Measurements from ENCODE around the gene CSTF1.
A peak's percentile ranks its signal among the peaks of the same experiment; 100 is the strongest.
"Not testable (repeated sequence)": the region's sequence is repeated elsewhere in the genome, so short reads cannot be mapped to it uniquely, and the experiment has no call there.

The CSTF1 gene

GRCh38 chr20:56371977-56372376 is 20.5 kb upstream of the CSTF1 start:
- FAIRE-seq = no peak

- no peak for FAIRE-seq
These were observed 19.6 kb upstream of the CSTF1 start for GRCh38 chr20:56372850-56373249.

DNA sequence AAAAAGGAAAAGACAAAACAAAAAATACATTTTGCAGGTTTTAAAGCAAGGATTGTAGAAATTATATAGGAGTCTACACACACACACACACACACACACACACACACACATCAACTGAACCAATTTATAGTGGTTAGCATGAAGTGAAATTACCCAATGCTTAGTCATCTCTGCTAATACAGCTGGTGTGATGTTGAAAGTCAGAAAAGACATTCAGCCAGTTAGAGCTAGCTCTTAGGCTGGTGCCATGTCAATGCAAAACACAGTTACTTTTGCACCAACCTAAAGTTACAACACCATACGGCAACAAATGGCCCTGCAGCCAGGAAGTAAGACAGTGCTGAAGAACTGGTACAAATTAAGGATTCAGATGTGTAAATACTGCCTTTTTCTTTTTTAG is 18.5 kb upstream of the CSTF1 start:
- no peak for FAIRE-seq

DNA sequence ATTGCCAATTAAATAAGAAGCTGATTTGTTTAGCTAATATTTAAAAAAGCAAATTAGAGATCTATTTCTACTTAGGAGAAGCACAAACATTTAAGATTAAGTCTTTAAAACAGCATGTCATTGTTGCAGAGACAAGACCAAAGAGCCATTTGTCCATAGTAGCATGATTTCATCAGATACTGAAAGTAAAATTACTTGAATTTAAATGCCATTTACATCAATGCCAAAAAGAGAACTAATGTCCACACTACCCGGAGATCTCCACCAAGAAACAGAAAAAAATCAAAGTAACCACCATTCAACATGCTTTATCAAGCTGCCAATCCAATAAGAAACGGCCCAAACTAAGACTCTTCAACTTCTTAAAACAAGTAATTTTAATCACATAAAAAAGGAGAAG is 16.1 kb upstream of the CSTF1 start:
- FAIRE-seq = no peak

DNA sequence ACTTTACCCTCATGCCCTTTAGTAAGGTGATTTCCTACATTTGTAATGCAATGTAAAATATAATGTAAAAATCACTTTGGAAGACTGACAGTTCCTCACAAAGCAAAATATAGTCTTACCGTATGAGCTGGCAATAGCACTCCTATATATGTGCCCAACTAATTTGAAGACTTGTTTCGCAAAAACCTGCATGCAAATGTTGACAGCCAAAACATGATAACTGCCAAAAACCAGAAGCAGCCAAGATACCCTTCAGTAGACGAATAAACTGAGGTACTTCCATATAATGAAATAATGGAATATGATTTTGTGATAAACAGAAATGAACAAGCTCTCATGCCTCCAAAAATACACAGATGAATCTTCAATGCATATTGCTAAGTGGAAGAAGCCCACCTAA is 14.1 kb upstream of the CSTF1 start:
- no peak for FAIRE-seq

DNA sequence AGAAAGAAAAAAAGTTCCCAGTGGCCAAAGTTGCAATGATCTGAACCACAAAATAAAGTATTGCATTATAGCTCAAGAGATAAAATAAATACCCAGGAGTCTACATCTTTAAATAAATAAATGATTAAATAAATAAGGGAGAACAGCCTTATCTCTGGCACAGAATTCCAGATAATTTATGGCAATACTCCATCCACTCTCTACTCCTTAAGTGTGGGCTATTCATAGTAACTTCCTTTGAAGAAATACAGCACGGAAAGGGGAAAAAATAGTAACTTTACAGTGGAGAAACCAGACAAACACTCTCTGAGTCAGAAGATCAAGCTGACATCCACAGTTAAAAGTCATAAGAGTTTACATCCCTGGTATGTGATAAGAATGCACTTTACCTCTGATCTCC is 12.1 kb upstream of the CSTF1 start:
- no peak for FAIRE-seq

GRCh38 chr20:56381501-56381900 is 10.9 kb upstream of the CSTF1 start:
- no peak for FAIRE-seq

DNA sequence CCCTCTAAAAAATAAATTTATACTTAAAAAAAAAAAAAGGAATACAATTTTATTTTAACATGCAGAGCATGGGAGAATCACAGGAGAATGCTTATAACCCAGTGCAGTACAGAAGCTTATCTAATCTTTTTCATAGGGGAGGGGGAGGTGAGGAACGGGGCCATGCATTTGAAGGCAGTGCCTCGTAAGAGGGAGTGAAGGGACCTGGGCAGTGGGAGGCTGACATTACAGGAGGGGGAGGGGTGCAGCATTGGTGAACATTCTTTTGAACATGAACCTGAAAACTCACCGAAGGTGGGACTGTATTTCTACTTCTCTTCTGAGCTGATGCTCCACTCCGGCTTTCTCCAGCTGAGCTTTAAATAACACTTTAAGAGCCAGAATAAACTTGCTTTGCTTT is 9.7 kb upstream of the CSTF1 start:
- FAIRE-seq = no peak

- no peak for FAIRE-seq
These were observed 9.1 kb upstream of the CSTF1 start for GRCh38 chr20:56383334-56383733.

DNA sequence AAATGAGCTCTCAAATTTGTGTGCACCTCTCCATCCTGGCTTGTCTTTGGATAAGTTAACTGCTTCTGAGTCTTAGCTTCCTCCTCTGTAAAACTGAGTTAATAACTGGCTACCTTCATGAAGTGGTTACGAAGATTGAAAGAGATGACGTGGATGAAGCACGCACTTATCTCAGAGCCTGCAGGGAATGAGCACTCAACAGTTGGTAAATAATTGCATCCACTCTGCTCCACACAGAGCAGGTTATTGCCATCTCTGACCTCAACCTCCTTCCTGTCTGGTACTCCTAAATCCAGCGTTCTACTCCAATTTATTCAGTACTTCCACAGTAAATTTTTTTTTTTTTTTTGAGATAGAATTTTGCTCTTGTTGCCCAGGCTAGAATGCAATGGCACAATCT is 7.3 kb upstream of the CSTF1 start:
- FAIRE-seq = no peak

DNA sequence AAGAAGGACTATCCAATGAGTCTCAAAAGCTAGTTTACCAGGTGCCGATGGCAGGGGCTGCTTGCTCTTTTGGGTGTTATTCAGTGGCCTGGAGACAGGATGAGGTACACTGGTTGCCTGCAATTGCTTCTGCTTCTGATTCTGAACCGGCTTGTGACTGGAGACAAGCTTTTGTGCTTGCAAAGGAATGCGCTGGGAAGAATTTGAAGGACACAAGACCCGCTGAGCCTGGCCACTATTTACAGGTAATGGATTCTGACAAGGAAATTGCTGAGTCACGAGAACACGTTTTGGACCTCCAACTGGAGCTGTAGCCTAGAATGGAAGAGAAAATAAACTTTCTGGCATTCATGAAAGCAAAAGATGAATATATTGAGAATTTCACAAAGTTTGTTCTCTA is 6.2 kb upstream of the CSTF1 start:
- FAIRE-seq = no peak

- no peak for FAIRE-seq
These were observed 3.6 kb upstream of the CSTF1 start for GRCh38 chr20:56388882-56389281.

GRCh38 chr20:56389807-56390206 is 2.6 kb upstream of the CSTF1 start:
- no peak for FAIRE-seq

GRCh38 chr20:56390396-56390795 is 2.0 kb upstream of the CSTF1 start:
- not testable (repeated sequence) for FAIRE-seq

DNA sequence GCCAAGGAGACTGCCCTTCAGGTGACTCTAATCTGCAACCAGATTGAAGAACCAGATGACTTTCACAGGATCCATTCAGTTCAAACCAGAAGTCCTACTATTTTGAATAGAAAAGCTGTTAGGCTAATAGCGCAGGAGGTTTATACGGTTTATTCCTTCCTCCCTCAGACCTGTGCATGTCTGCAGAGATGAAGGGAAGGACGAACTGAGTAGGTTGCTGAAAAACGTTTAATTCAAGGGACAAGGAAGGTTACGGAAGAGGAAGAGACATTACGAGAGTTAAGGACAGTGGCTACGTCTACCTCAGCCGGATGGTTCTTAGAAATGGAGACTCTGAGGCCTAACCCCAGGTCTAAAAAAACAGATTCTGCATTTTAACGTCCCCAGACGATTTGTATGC is 1.4 kb upstream of the CSTF1 start:
- FAIRE-seq = no peak

DNA sequence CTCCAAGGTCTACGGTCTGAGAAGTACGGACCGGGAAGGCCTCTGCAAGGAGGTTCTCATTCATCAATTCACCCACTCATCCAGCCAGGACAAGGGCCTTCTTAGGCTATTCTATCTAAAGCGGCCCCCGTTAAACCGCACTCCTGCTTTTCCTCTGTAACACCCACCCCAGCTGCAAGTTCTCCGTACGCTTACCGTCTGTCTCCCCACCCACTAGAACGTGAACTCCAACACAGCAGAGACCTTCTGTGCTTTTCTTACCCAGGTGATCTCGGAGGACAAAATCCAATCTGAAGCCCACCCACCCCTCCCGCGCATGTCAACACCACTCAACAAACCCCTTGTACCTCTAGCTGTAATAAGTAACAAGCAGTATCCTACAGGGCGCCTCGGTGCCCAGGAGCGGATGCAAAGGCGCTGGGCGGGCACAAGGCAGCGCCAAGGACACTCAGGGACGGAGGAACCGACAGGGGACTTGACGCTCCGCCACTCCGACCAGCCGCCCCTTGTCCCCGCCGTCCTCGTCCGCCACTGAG is 781 bp upstream of the CSTF1 start:
- FAIRE-seq = no peak

DNA sequence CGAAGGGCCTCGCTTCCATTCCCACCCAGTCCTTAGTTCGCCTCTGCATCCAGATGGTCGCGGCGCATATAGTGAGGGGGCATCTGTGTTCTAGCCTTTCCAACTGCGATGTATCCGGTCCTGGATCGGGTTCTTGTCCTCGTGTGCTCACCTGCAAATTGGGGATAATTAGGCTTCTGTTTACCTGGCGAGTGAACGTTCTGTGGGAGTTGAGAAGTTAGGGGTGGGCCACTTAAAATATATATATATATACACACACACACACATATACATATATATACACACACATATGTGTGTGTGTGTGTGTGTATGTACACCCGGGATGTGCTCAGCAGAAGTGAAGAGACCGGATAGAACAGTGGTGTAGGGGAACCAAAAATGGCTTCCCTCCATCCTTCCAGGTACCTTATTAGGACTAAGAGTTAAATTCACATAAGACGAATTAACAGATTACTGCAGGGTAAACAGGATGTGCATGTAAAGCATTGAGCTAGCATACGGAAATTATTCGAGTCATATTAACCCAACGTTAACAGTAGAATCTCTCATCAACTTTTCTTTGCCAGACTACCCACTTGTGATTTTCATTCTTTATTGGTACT is 537 bp downstream of the CSTF1 start:
- FAIRE-seq = no peak

DNA sequence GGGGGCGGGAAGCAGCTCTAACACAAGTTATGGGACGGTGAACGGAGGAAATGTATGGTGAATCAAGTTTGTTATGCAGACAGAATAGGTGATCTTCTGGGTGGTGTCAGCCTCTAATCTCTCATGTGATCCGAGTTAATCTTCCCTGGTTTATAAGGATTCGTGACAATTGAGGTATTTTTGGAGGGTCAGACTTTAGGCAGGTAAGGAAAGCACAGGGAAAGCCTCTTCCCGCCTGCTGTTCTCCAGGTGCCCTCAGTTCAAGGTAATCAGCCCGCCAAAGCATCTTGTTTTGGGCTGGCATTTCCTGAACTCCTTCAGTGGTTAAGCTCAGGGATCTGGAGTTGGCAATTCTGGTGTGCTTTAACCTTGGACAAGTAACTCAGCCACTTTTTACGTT is 1.2 kb downstream of the CSTF1 start:
- FAIRE-seq = no peak

DNA sequence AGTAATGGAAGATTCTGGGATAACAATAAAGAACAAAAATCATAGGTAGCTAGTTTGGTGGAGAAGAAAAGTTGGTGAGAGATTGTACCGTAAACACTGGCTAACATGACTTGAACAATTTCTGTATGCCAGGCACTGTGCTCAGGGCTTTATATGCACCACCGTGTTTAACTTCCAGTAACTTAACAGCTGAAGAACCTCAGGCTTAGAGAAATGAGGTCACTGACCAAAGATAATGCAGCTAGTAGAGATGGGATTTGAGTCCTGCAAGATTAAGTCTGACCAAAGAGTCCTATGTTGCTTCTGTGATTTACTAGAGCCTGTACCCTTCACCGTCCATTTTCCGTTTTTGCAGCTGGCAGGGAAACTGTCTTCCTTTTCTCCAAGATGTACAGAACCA is 2.7 kb downstream of the CSTF1 start:
- FAIRE-seq = no peak

- FAIRE-seq = peak; percentile 68
These were observed 7.7 kb downstream of the CSTF1 start for GRCh38 chr20:56400001-56400640.

GRCh38 chr20:56403465-56403864 is 11.0 kb downstream of the CSTF1 start:
- no peak for FAIRE-seq

DNA sequence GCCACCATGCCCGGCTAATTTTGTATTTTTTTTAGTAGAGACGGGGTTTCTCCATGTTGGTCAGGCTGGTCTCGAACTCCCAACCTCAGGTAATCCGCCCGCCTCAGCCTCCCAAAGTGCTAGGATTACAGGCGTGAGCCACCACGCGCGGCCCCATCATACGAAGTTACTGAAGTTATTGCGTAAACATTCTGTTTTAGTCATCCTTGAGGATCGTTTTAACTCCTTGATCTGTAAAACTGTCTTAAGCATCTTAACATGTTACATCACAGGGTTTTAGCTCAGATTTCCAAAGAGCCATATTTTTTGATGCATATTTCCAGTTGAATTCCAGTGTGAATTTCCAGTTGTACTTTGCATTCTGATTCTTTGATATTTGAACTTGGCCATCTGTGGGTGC is 12.9 kb downstream of the CSTF1 start:
- not testable (repeated sequence) for FAIRE-seq

DNA sequence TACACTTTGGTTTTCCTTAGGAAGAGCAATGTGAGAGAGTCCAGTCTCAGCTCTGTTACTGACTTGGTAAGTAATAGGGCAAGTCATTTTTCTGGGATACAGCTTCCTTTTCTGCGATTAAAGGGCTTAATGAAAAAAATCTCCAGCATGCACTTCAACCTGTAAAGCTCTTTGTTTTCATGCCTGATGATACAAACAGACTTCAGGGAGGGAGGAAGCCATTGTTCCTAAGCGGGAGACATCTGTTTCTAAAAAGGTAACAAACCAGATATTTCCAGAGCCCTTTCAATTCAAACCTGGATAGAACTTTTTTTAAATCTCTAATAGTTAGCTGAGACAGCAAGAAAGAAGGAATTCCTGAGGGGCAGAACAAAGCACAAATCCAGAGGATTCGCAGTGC is 14.5 kb downstream of the CSTF1 start:
- FAIRE-seq = no peak

GRCh38 chr20:56409521-56409920 is 17.1 kb downstream of the CSTF1 start:
- no peak for FAIRE-seq

GRCh38 chr20:56409956-56410355 is 17.5 kb downstream of the CSTF1 start:
- no peak for FAIRE-seq

Data from TTC549 (cell line).